ENCODE results near the gene NAA15. TPM values are rescaled to one million over a fixed set of nuclear protein-coding genes. Genes with fewer than 3 reads are reported as not detected.

Gene NAA15
- total and polyA plus RNA-seq, 2 of the 8 experiments (the other 6 are each of a cell fraction or from before 2014, with no cell fraction given), result 9.7 to 124 TPM

DNA sequence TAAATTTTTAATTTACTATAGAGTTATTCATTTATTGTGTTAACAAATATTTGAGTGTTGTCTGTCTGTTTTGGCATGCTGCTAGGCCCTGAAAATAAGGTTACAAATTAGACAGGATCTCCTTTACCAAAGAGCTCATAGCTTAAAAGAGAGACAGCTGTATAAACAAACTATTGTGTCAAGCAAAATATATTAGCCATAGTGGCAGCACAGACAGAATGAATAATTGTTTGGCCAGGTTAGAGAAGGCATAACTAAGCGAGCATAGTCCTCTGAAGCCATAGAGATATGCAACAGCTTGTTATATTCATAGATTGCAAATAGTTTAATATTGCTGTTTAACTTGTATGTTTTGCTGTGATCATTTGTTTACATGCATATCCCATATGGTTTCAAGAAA is 67.7 kb downstream of the NAA15 start:
- peaks cover 0 to 2% of the 10 kb centered on the region in 2 experiments for H4K20me1 ChIP-seq (replicated peaks in 1 of 2; ENCODE audit: control insufficient read depth in 1 of 2, insufficient read depth in 2 of 2, low read length in 2 of 2)
- no peak overlapping the region for H2BK120ac ChIP-seq (replicated peaks; ENCODE audit: low read depth, low read length)
- H4K91ac ChIP-seq (replicated peaks; ENCODE audit: insufficient read length, low read length), result no peak overlapping the region
- H3K79me2 ChIP-seq (ENCODE audit: control insufficient read depth in 1 of 2, insufficient read depth in 2 of 2, low read length in 2 of 2), result peaks cover 0 to 2% of the 10 kb centered on the region in 2 experiments; a peak in 2 of 4 replicates
- no peak overlapping the region for H3K9ac ChIP-seq (replicated peaks in 1 of 4; ENCODE audit: extremely low read depth in 1 of 4, low read depth in 3 of 4, low read length in 3 of 4)
- H3K4me3 ChIP-seq (ENCODE audit: extremely low read depth in 1 of 4, insufficient read depth in 2 of 4, low read depth in 3 of 4, low read length in 4 of 4), result no peak overlapping the region
- H3K4ac ChIP-seq (replicated peaks; ENCODE audit: insufficient read length, low read depth, low read length), result no peak overlapping the region
- H2BK12ac ChIP-seq (ENCODE audit: low read depth, low read length), result no peak overlapping the region
- no peak overlapping the region for H4K8ac ChIP-seq (ENCODE audit: extremely low read depth, insufficient read depth, low read length)
- CTCF ChIA-PET (ENCODE audit: partially characterized antibody), result interaction anchor here (1.0 to 1.8 kb wide), 3 partner anchors 10 to 66 kb away, joined by 3 to 5 read pairs (median 3); no protein-coding TSS in a partner anchor
- no peak for DNase-seq (ENCODE audit: low read depth in 1 of 2, low spot score in 2 of 2)
- no peak overlapping the region for H2AK5ac ChIP-seq (ENCODE audit: low read depth, low read length)
- no peak overlapping the region for H4K5ac ChIP-seq (ENCODE audit: insufficient read length, low read depth, low read length)
- POLR2A ChIA-PET (ENCODE audit: partially characterized antibody), result interaction anchor here (0.5 to 1.7 kb wide), 3 partner anchors 12 to 142 kb away, joined by 3 read pairs; no protein-coding TSS in a partner anchor
- H3K18ac ChIP-seq (ENCODE audit: extremely low read depth, low read length), result no peak overlapping the region
- no peak overlapping the region for H3K27ac ChIP-seq (ENCODE audit: low read depth, low read length)
- no peak overlapping the region for H3K4me2 ChIP-seq (ENCODE audit: insufficient read depth in 1 of 2, low read depth in 2 of 2, low read length in 2 of 2)
- no peak for FAIRE-seq
- H2BK15ac ChIP-seq (ENCODE audit: low read length), result no peak overlapping the region
- H3K79me1 ChIP-seq (ENCODE audit: low read depth, low read length), result no peaks in the 10 kb centered on the region
- H2BK20ac ChIP-seq (ENCODE audit: low read length), result no peak overlapping the region
- no peak overlapping the region for H2BK5ac ChIP-seq (ENCODE audit: low read depth, low read length)
- no peaks in the 10 kb centered on the region for H3K9me3 ChIP-seq (ENCODE audit: insufficient read depth in 2 of 2, low read depth in 1 of 2, low read length in 1 of 2)
- H3K36me3 ChIP-seq (ENCODE audit: control insufficient read depth in 2 of 4, insufficient read depth in 4 of 4, low read length in 3 of 4), result peaks cover 4 to 58% (median 35%) of the 10 kb centered on the region in 4 experiments; a peak in 7 of 8 replicates
- H3K23me2 ChIP-seq (ENCODE audit: low read depth, low read length), result no peaks in the 10 kb centered on the region
- H3K27me3 ChIP-seq (replicated peaks in 1 of 4; ENCODE audit: control insufficient read depth in 3 of 4, extremely low read depth in 1 of 4, insufficient read depth in 3 of 4, low read length in 3 of 4), result no peaks in the 10 kb centered on the region
- no peak overlapping the region for H2AFZ ChIP-seq (ENCODE audit: low read length)
- no peak overlapping the region for H3K56ac ChIP-seq (replicated peaks; ENCODE audit: insufficient read length, low read depth, low read length)
- H3K14ac ChIP-seq (ENCODE audit: insufficient read length), result no peak overlapping the region
- no peak for TF ChIP-seq BCL11A (IDR thresholded peaks at IDR 0.05; ENCODE audit: low read depth in 2 of 2, low read length in 2 of 2)
- no peak for TF ChIP-seq SP2 (IDR thresholded peaks at IDR 0.05; ENCODE audit: low read length)
- no peak for TF ChIP-seq POU5F1 (IDR thresholded peaks at IDR 0.05; ENCODE audit: low read depth, low read length)
- no peak for TF ChIP-seq HDAC6 (IDR thresholded peaks at IDR 0.05; ENCODE audit: low read depth, low read length)
- no peak for TF ChIP-seq CREB1 (IDR thresholded peaks at IDR 0.05)
- 95% methylated on average over 1 of the region's 1 CpG; no CpG with 5 or more reads in 1 of the 2 experiments for WGBS, 2 experiments (ENCODE audit: extremely low coverage in 1 of 2, insufficient coverage in 1 of 2, insufficient read length in 1 of 2, insufficient replicate concordance in 2 of 2, low coverage in 1 of 2, low lambda C conversion rate in 2 of 2, missing lambda C conversion rate in 1 of 2)
- H3K4me1 ChIP-seq (replicated peaks in 1 of 4; ENCODE audit: control insufficient read depth in 3 of 4, insufficient read depth in 4 of 4, low read length in 3 of 4), result no peaks in the 10 kb centered on the region
- H3K23ac ChIP-seq (ENCODE audit: insufficient read length), result no peak overlapping the region

Measured in H1 (cell line).